PC-3 (cell line): ENCODE results near the gene RSRC1.

ENCODE experiments used
- CTCF ChIP-seq: fragments of 300-600 bp; sonication (generic); conservative IDR thresholded peaks from 2 replicates; pipeline ENCODE4 v1.5.1; 2017; ENCODE audit warnings: antibody characterized with exemption, low read depth, mild to moderate bottlenecking, low read length
- EZH2 ChIP-seq: fragments of 300-600 bp; sonication (generic); IDR thresholded peaks from one replicate; pipeline ENCODE4 v1.6.1; 2017; ENCODE audit warnings: antibody characterized with exemption, mild to moderate bottlenecking, low read length; ENCODE audit not compliant: unreplicated experiment

- no peak for TF ChIP-seq CTCF
- TF ChIP-seq EZH2 = no peak
Measured at GRCh38 chr3:158330870-158331269, 221.0 kb downstream of the RSRC1 start.
